ENCODE data around the gene KIAA0825.

Gene KIAA0825

GRCh38 chr5:94240596-94240992 is 377.8 kb downstream of the KIAA0825 start:
- DNase-seq: no peak

GRCh38 chr5:94240134-94240533 is 378.3 kb downstream of the KIAA0825 start:
- DNase-seq: no peak

- DNase-seq: no peak
Observed at GRCh38 chr5:94239266-94239665, 379.1 kb downstream of the KIAA0825 start.

GRCh38 chr5:94234987-94235386 is 383.4 kb downstream of the KIAA0825 start:
- no peak for DNase-seq

GRCh38 chr5:94228791-94229190 is 389.6 kb downstream of the KIAA0825 start:
- DNase-seq: no peak

GRCh38 chr5:94223235-94223634 is 395.2 kb downstream of the KIAA0825 start:
- no peak for DNase-seq

- DNase-seq: no peak
Observed at GRCh38 chr5:94218374-94218773, 400.0 kb downstream of the KIAA0825 start.

GRCh38 chr5:94217745-94218144 is 400.7 kb downstream of the KIAA0825 start:
- no peak for DNase-seq

- DNase-seq: no peak
Observed at GRCh38 chr5:94217216-94217615, 401.2 kb downstream of the KIAA0825 start.

- DNase-seq: no peak
Observed at GRCh38 chr5:94212476-94212875, 405.9 kb downstream of the KIAA0825 start.

- DNase-seq: no peak
Observed at GRCh38 chr5:94209774-94210355, 408.5 kb downstream of the KIAA0825 start.

- no peak for DNase-seq
Observed at GRCh38 chr5:94209272-94209671, 409.1 kb downstream of the KIAA0825 start.

- DNase-seq: no peak
Observed at GRCh38 chr5:94199566-94199965, 418.8 kb downstream of the KIAA0825 start.

- DNase-seq: no peak
Observed at GRCh38 chr5:94197970-94198369, 420.4 kb downstream of the KIAA0825 start.

GRCh38 chr5:94196953-94197352 is 421.5 kb downstream of the KIAA0825 start:
- no peak for DNase-seq

- no peak for DNase-seq
Observed at GRCh38 chr5:94192658-94193391, 425.6 kb downstream of the KIAA0825 start.

- DNase-seq: no peak
Observed at GRCh38 chr5:94191604-94192003, 426.8 kb downstream of the KIAA0825 start.

- DNase-seq: no peak
Observed at GRCh38 chr5:94188725-94189124, 429.7 kb downstream of the KIAA0825 start.

GRCh38 chr5:94184870-94185269 is 433.5 kb downstream of the KIAA0825 start:
- no peak for DNase-seq

GRCh38 chr5:94181895-94182294 is 436.5 kb downstream of the KIAA0825 start:
- DNase-seq: no peak

- DNase-seq: no peak
Observed at GRCh38 chr5:94180761-94181160, 437.6 kb downstream of the KIAA0825 start.

- DNase-seq: no peak
Observed at GRCh38 chr5:94175912-94176311, 442.5 kb downstream of the KIAA0825 start.

- no peak for DNase-seq
Observed at GRCh38 chr5:94174748-94175411, 443.5 kb downstream of the KIAA0825 start.

- no peak for DNase-seq
Observed at GRCh38 chr5:94173100-94173499, 445.3 kb downstream of the KIAA0825 start.

Measured in right kidney (tissue), 1 donor.